ENCODE data around the gene FHAD1. TPM values are rescaled to one million over a fixed set of nuclear protein-coding genes. Genes with fewer than 3 reads are reported as not detected.

Gene FHAD1
- total RNA-seq, 1 experiment from 2014 or later: 0.45 TPM

GRCh38 chr1:15403962-15404580, 157.0 kb downstream of the FHAD1 start:
- Histone ChIP-seq H3K4me2 (ENCODE audit: low read depth, low read length, poor library complexity, severe bottlenecking) (no peak overlapping the region), H3K27ac (ENCODE audit: low read length) (no peak overlapping the region)
- DNase-seq: no peak

GRCh38 chr1:15405106-15405850, 158.3 kb downstream of the FHAD1 start:
- H3K27ac ChIP-seq (ENCODE audit: low read length): no peak overlapping the region

More at GRCh38 chr1:15403962-15404580, 157.0 kb downstream of the FHAD1 start:
- Histone ChIP-seq H2AFZ (ENCODE audit: low read length) (no peak overlapping the region), H3K27me3 (ENCODE audit: low read length) (no peaks in the 10 kb centered on the region), H3K79me2 (ENCODE audit: low read length) (no peaks in the 10 kb centered on the region), H3K4me1 (ENCODE audit: low read length) (peaks cover 17% of the 10 kb centered on the region), H3K9me2 (replicated peaks; ENCODE audit: insufficient read depth, low read length) (no peaks in the 10 kb centered on the region), H3K36me3 (ENCODE audit: insufficient read depth, low read length) (peaks cover 2% of the 10 kb centered on the region; the same call in 1 of the 2 replicates), H3K9me3 (ENCODE audit: low read length) (peaks cover 9% of the 10 kb centered on the region), H3K9ac (ENCODE audit: low read length) (no peak overlapping the region), H4K20me1 (ENCODE audit: insufficient read depth, low read depth, low read length) (no peaks in the 10 kb centered on the region), H3K4me3 (ENCODE audit: low read length) (no peak overlapping the region)

GRCh38 chr1:15406614-15407559, 159.9 kb downstream of the FHAD1 start:
- H3K9me3 ChIP-seq (ENCODE audit: low read length): no peaks in the 10 kb centered on the region
- no peak overlapping the region for H3K4me3 ChIP-seq (ENCODE audit: low read length)
- no peak overlapping the region for H3K27ac ChIP-seq (ENCODE audit: low read length)
- H3K9ac ChIP-seq (ENCODE audit: low read length): no peak overlapping the region
- H3K4me1 ChIP-seq (ENCODE audit: low read length): peaks cover 26% of the 10 kb centered on the region
- H3K36me3 ChIP-seq (ENCODE audit: insufficient read depth, low read length): no peaks in the 10 kb centered on the region
- no peaks in the 10 kb centered on the region for H3K9me2 ChIP-seq (replicated peaks; ENCODE audit: insufficient read depth, low read length)
- peaks cover 8% of the 10 kb centered on the region; the same call in 1 of the 2 replicates for H4K20me1 ChIP-seq (ENCODE audit: insufficient read depth, low read depth, low read length)
- no peak overlapping the region for H3K4me2 ChIP-seq (ENCODE audit: low read depth, low read length, poor library complexity, severe bottlenecking)
- H3K27me3 ChIP-seq (ENCODE audit: low read length): no peaks in the 10 kb centered on the region
- H2AFZ ChIP-seq (ENCODE audit: low read length): no peak overlapping the region
- H3K79me2 ChIP-seq (ENCODE audit: low read length): peaks cover 20% of the 10 kb centered on the region
- no peak for DNase-seq

More at GRCh38 chr1:15405106-15405850, 158.3 kb downstream of the FHAD1 start:
- no peaks in the 10 kb centered on the region for H3K36me3 ChIP-seq (ENCODE audit: insufficient read depth, low read length)
- H3K9me2 ChIP-seq (replicated peaks; ENCODE audit: insufficient read depth, low read length): no peaks in the 10 kb centered on the region
- H3K27me3 ChIP-seq (ENCODE audit: low read length): no peaks in the 10 kb centered on the region
- H4K20me1 ChIP-seq (ENCODE audit: insufficient read depth, low read depth, low read length): no peaks in the 10 kb centered on the region
- no peaks in the 10 kb centered on the region for H3K9me3 ChIP-seq (ENCODE audit: low read length)
- no peak overlapping the region for H3K4me2 ChIP-seq (ENCODE audit: low read depth, low read length, poor library complexity, severe bottlenecking)
- peaks cover 20% of the 10 kb centered on the region for H3K4me1 ChIP-seq (ENCODE audit: low read length)
- no peak overlapping the region for H2AFZ ChIP-seq (ENCODE audit: low read length)
- DNase-seq: no peak
- no peak overlapping the region for H3K4me3 ChIP-seq (ENCODE audit: low read length)
- no peak overlapping the region for H3K9ac ChIP-seq (ENCODE audit: low read length)
- peaks cover 4% of the 10 kb centered on the region for H3K79me2 ChIP-seq (ENCODE audit: low read length)

- peaks cover 27% of the 10 kb centered on the region for H3K79me2 ChIP-seq (ENCODE audit: low read length)
Measured at GRCh38 chr1:15407580-15407979, 160.6 kb downstream of the FHAD1 start.

GRCh38 chr1:15408890-15409387, 161.9 kb downstream of the FHAD1 start:
- Histone ChIP-seq H2AFZ (ENCODE audit: low read length) (peak overlapping the region; percentile 82), H3K27ac (ENCODE audit: low read length) (no peak overlapping the region), H3K4me1 (ENCODE audit: low read length) (peaks cover 21% of the 10 kb centered on the region), H3K4me2 (ENCODE audit: low read depth, low read length, poor library complexity, severe bottlenecking) (peak overlapping the region; percentile 97), H3K9ac (ENCODE audit: low read length) (peak overlapping the region; percentile 97), H3K36me3 (ENCODE audit: insufficient read depth, low read length) (no peaks in the 10 kb centered on the region), H3K4me3 (ENCODE audit: low read length) (peak overlapping the region; percentile 75), H4K20me1 (ENCODE audit: insufficient read depth, low read depth, low read length) (peaks cover 14% of the 10 kb centered on the region; the same call in 1 of the 2 replicates), H3K27me3 (ENCODE audit: low read length) (no peaks in the 10 kb centered on the region), H3K9me3 (ENCODE audit: low read length) (no peaks in the 10 kb centered on the region), H3K79me2 (ENCODE audit: low read length) (peaks cover 41% of the 10 kb centered on the region), H3K9me2 (replicated peaks; ENCODE audit: insufficient read depth, low read length) (no peaks in the 10 kb centered on the region)
- peak; percentile 52 for DNase-seq

More at GRCh38 chr1:15407580-15407979, 160.6 kb downstream of the FHAD1 start:
- H3K9me2 ChIP-seq (replicated peaks; ENCODE audit: insufficient read depth, low read length): no peaks in the 10 kb centered on the region
- H4K20me1 ChIP-seq (ENCODE audit: insufficient read depth, low read depth, low read length): peaks cover 8% of the 10 kb centered on the region; the same call in 1 of the 2 replicates
- H3K36me3 ChIP-seq (ENCODE audit: insufficient read depth, low read length): no peaks in the 10 kb centered on the region
- no peaks in the 10 kb centered on the region for H3K27me3 ChIP-seq (ENCODE audit: low read length)
- no peak overlapping the region for H2AFZ ChIP-seq (ENCODE audit: low read length)
- DNase-seq: no peak
- no peak overlapping the region for H3K27ac ChIP-seq (ENCODE audit: low read length)
- no peak overlapping the region for H3K4me3 ChIP-seq (ENCODE audit: low read length)
- H3K4me2 ChIP-seq (ENCODE audit: low read depth, low read length, poor library complexity, severe bottlenecking): no peak overlapping the region
- H3K4me1 ChIP-seq (ENCODE audit: low read length): peaks cover 25% of the 10 kb centered on the region
- no peaks in the 10 kb centered on the region for H3K9me3 ChIP-seq (ENCODE audit: low read length)
- H3K9ac ChIP-seq (ENCODE audit: low read length): no peak overlapping the region

GRCh38 chr1:15409388-15410222, 162.6 kb downstream of the FHAD1 start, which contains the start of gene EFHD2:
EFHD2 (plus strand) TSS chr1:15409888; CDS start chr1:15409972, 84 bp downstream.
- no peaks in the 10 kb centered on the region for H3K9me2 ChIP-seq (replicated peaks; ENCODE audit: insufficient read depth, low read length)
- peak within 1 kb of the TSS; percentile 97 for H3K4me2 ChIP-seq (ENCODE audit: low read depth, low read length, poor library complexity, severe bottlenecking)
- no peaks in the 10 kb centered on the region for H3K27me3 ChIP-seq (ENCODE audit: low read length)
- H3K9me3 ChIP-seq (ENCODE audit: low read length): no peaks in the 10 kb centered on the region
- peak within 1 kb of the TSS; percentile 51 for H3K27ac ChIP-seq (ENCODE audit: low read length)
- peak within 1 kb of the TSS; percentile 97 for H3K9ac ChIP-seq (ENCODE audit: low read length)
- H3K36me3 ChIP-seq (ENCODE audit: insufficient read depth, low read length): peaks cover 1% of the 10 kb centered on the region; the same call in 1 of the 2 replicates
- H3K4me3 ChIP-seq (ENCODE audit: low read length): peak within 1 kb of the TSS; percentile 75
- peak; percentile 94 for DNase-seq
- peaks cover 18% of the 10 kb centered on the region; the same call in 1 of the 2 replicates for H4K20me1 ChIP-seq (ENCODE audit: insufficient read depth, low read depth, low read length)
- peaks cover 47% of the 10 kb centered on the region for H3K79me2 ChIP-seq (ENCODE audit: low read length)
- peak within 1 kb of the TSS; percentile 82 for H2AFZ ChIP-seq (ENCODE audit: low read length)
- peaks cover 21% of the 10 kb centered on the region for H3K4me1 ChIP-seq (ENCODE audit: low read length)

GRCh38 chr1:15410223-15410883, 163.3 kb downstream of the FHAD1 start:
- H3K4me3 ChIP-seq (ENCODE audit: low read length): peak overlapping the region; percentile 75
- peak; percentile 73 for DNase-seq
- H3K9ac ChIP-seq (ENCODE audit: low read length): peak overlapping the region; percentile 97
- H4K20me1 ChIP-seq (ENCODE audit: insufficient read depth, low read depth, low read length): peaks cover 18% of the 10 kb centered on the region; the same call in 1 of the 2 replicates
- no peaks in the 10 kb centered on the region for H3K9me2 ChIP-seq (replicated peaks; ENCODE audit: insufficient read depth, low read length)
- H3K36me3 ChIP-seq (ENCODE audit: insufficient read depth, low read length): peaks cover 9% of the 10 kb centered on the region; the same call in 1 of the 2 replicates
- peak overlapping the region; percentile 51 for H3K27ac ChIP-seq (ENCODE audit: low read length)
- H3K4me2 ChIP-seq (ENCODE audit: low read depth, low read length, poor library complexity, severe bottlenecking): peak overlapping the region; percentile 97
- peaks cover 55% of the 10 kb centered on the region for H3K79me2 ChIP-seq (ENCODE audit: low read length)
- H3K27me3 ChIP-seq (ENCODE audit: low read length): no peaks in the 10 kb centered on the region
- peaks cover 21% of the 10 kb centered on the region for H3K4me1 ChIP-seq (ENCODE audit: low read length)
- peak overlapping the region; percentile 82; the same call in 1 of the 2 replicates for H2AFZ ChIP-seq (ENCODE audit: low read length)
- no peaks in the 10 kb centered on the region for H3K9me3 ChIP-seq (ENCODE audit: low read length)
